T-helper 1 cell treated with Interleukin-12 subunit alpha and Interleukin-12 subunit beta and Interleukin-4 antibody, amounts not matched to agents 30 μg/mL and 1 μg/mL, for 36 hours (primary cell): ENCODE results near the gene CDC73.
A peak's percentile ranks its signal among the peaks of the same experiment; 100 is the strongest.

Experiments
- H3K27ac Mint-ChIP-seq: one replicate; pipeline ENCODE4 v1.8.0; 2021; ENCODE audit warnings: mild to moderate bottlenecking, mixed read lengths
- H3K27me3 Mint-ChIP-seq: one replicate; pipeline ENCODE4 v1.8.0; 2021; ENCODE audit warnings: low read depth, mixed read lengths
- H3K36me3 Mint-ChIP-seq: one replicate; pipeline ENCODE4 v1.8.0; 2021; ENCODE audit warnings: low read depth, mixed read lengths
- H3K4me1 Mint-ChIP-seq: one replicate; pipeline ENCODE4 v1.8.0; 2021; ENCODE audit warnings: low read depth, mixed read lengths
- H3K4me3 Mint-ChIP-seq: one replicate; pipeline ENCODE4 v1.8.0; 2021; ENCODE audit warnings: mild to moderate bottlenecking, moderate library complexity, mixed read lengths
- H3K9me3 Mint-ChIP-seq: one replicate; pipeline ENCODE4 v1.8.0; 2021; ENCODE audit warnings: mixed read lengths

CDC73 gene

DNA sequence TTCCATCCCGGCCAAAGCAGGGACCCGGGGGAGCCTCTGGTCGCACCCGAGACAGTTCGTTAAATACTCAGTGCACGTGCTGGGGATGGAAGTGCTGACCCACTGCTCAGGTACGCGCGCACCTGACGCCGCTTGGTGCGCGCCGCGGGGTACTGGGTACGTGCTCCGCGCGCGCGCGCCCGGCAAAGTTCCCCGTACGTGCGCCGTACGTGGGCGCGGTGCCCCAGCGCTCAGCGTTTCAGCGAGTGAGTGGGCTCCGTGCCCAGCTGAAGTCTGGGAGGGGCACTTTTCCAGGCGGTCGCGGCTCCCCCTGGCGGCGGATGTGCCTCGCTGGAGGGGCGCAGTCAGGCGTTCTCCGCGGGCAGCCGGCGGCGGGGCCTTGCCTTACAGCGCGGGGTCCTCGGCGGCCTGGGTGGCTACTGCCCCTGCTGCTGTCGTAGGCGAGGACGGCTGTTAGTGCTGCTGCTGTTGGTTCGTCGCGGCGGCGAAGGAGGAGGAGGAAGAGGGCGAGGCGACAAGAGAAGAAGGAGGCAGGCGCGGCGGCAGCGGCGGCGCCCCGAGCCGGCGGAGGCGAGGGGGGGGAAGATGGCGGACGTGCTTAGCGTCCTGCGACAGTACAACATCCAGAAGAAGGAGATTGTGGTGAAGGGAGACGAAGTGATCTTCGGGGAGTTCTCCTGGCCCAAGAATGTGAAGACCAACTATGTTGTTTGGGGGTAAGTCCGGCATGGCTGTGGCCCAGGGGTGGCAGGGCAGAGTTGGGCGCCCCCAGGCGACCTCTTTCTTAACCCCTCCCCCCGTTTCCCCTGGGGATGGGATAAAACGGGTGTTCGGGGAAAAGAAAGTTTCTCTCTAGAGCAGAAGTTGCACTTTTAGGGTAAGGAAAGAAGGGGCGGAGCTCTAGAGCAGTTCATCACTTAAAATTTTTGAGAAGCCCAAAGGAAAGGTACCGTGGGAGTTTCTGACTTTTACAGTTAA lies at the start of gene CDC73:
CDC73 (plus strand) TSS at position 416 of the 978 bp plus-strand sequence; CDS start at position 586, 170 bp downstream.
- peak within 1 kb of the TSS; percentile 96 for H3K27ac Mint-ChIP-seq
- H3K27me3 Mint-ChIP-seq: peaks cover 9% of the 10 kb centered on the region
- H3K36me3 Mint-ChIP-seq: peaks cover 10% of the 10 kb centered on the region
- peaks cover 41% of the 10 kb centered on the region for H3K4me1 Mint-ChIP-seq
- no peaks in the 10 kb centered on the region for H3K9me3 Mint-ChIP-seq
- peak within 1 kb of the TSS; percentile 95 for H3K4me3 Mint-ChIP-seq

DNA sequence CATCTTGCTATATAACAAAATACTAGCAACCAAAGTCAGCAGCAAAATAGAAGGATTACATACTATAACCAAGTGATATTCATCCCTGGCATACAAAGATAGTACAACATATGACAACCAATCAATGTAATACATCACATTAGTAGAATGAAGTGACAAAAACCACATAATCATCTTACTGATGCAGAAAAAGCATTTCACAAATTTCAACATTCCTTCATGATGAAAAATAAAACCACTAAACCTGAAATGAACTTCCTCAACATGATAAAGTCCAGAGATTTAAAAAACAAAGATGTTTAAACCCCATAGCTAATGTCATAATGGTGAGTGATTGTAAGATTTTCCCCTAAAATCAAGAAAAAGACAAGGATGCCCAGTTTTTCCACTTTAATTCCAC lies 43.8 kb upstream of the CDC73 start:
- Mint-ChIP-seq H3K9me3 (peaks cover 12% of the 10 kb centered on the region), H3K27me3 (no peaks in the 10 kb centered on the region), H3K4me3 (no peak overlapping the region)

DNA sequence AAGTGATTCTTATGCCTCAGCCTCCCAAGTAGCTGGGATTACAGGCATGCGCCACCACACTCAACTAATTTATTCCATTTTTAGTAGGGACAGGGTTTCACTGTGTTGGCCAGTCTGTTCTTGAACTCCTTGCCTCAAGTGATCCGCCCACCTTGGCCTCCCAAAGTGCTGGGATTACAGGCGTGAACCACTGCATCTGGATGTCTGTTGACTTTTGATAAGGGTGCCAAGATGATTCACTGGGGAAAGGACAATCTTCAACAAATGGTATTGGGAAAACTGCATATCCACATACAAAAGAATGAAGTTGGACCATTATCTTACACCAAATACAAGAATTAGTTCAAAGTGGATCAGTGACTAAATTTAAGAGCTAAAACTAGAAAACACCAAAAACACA lies 42.6 kb upstream of the CDC73 start:
- Mint-ChIP-seq H3K9me3 (peaks cover 12% of the 10 kb centered on the region), H3K36me3 (peaks cover 55% of the 10 kb centered on the region), H3K4me1 (no peaks in the 10 kb centered on the region), H3K4me3 (no peak overlapping the region), H3K27me3 (no peaks in the 10 kb centered on the region), H3K27ac (no peak overlapping the region)

More for the DNA sequence above, 43.8 kb upstream of the CDC73 start:
- Mint-ChIP-seq H3K36me3 (peaks cover 51% of the 10 kb centered on the region), H3K27ac (no peak overlapping the region), H3K4me1 (no peaks in the 10 kb centered on the region)

DNA sequence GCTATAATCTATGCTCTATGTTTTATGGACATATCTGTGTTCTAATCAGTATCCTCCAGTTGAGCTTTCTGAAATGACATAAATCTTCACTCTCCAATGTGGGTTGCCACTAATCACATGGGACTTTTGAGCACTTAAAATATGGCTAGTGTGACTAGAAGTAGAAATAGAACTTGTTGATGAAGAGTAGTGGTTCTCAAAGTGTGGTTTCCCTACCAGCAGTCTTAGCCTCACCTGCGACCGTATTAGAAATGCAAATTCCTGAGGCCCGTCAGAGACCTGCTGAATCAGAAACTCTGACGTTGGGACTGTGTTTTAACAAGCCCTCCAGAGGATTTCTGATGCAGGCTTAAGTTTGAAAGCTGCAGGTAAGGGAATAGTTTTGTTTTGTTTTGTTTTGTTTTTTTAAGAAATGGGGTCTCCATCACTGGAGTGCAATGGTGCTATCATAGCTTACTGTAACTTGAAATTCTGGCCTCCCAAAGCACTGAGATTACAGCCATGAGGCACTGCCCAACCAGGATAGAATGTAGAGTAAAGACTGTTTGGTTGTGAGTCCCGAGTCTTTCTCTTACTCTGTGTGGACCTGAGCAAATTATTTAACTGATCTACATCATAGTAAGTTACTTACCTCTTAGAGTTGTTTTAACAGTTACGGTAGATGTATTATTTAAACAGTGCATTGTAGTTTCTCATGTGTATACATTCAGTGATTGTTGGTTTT lies 38.3 kb upstream of the CDC73 start:
- no peaks in the 10 kb centered on the region for H3K9me3 Mint-ChIP-seq
- H3K36me3 Mint-ChIP-seq: peaks cover 37% of the 10 kb centered on the region
- H3K4me3 Mint-ChIP-seq: no peak overlapping the region
- no peaks in the 10 kb centered on the region for H3K27me3 Mint-ChIP-seq
- no peaks in the 10 kb centered on the region for H3K4me1 Mint-ChIP-seq
- no peak overlapping the region for H3K27ac Mint-ChIP-seq

DNA sequence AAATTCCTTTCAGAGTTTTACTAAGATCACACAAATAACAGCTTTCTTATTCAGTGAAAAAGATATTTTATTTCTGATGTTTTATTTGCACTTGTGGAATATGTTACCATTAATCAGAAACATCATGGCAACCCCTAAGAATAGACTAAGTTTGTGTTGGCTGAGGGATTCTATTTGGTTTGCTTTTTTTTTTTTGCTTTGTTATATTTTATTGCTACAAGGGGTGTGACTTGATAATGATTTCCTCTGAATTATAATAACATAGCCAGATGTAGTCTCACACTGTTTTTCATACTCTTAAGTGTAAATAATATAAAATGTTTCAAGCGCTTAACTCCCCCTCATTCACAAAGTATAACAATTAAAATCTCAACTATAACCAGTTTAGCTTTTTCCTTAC lies 36.6 kb upstream of the CDC73 start:
- H3K36me3 Mint-ChIP-seq: peaks cover 24% of the 10 kb centered on the region

DNA sequence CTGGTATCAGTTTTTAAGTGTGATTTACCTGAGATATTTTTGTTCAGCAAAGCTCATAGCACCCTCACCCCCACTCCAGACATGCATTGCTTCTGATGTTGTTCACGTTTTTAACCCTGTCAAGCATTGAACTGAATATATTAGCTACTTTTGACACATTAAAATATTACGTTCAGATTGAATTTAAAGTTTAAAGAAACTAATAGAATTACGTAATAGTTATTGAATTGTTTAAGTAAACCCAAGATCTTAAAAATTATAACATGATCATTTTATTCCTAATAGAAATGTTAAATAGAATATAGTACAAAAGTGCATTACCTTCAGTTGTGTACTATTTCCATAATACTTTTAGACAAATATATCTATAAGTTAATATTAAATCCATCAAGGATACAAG lies 35.5 kb upstream of the CDC73 start:
- no peak overlapping the region for H3K4me3 Mint-ChIP-seq
- H3K27me3 Mint-ChIP-seq: no peaks in the 10 kb centered on the region
- H3K4me1 Mint-ChIP-seq: no peaks in the 10 kb centered on the region
- H3K36me3 Mint-ChIP-seq: peaks cover 22% of the 10 kb centered on the region
- H3K9me3 Mint-ChIP-seq: no peaks in the 10 kb centered on the region
- H3K27ac Mint-ChIP-seq: no peak overlapping the region

More for the DNA sequence above, 36.6 kb upstream of the CDC73 start:
- Mint-ChIP-seq H3K4me1 (no peaks in the 10 kb centered on the region), H3K27me3 (no peaks in the 10 kb centered on the region), H3K27ac (no peak overlapping the region), H3K4me3 (no peak overlapping the region), H3K9me3 (no peaks in the 10 kb centered on the region)

DNA sequence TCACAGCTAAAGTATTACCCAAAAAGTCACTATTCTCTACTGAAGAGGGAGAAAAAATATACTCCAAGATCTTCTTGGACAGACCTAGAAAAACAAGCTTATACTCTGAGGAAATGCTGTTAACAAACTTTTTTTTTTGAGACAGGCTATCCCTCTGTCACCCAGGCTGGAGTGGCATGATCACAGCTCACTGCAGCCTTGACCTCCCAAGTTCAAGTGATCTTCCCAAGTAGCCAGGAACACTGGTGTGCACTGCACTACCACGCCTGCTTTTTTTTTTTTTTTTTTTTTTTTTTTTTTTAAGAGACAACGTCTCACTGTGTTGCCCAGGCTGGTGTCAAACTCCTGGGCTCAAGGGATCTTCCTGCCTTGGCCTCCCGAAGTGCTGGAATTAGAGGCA lies 33.9 kb upstream of the CDC73 start:
- Mint-ChIP-seq H3K27ac (no peak overlapping the region), H3K4me3 (no peak overlapping the region), H3K9me3 (no peaks in the 10 kb centered on the region), H3K27me3 (no peaks in the 10 kb centered on the region), H3K4me1 (no peaks in the 10 kb centered on the region), H3K36me3 (peaks cover 17% of the 10 kb centered on the region)

DNA sequence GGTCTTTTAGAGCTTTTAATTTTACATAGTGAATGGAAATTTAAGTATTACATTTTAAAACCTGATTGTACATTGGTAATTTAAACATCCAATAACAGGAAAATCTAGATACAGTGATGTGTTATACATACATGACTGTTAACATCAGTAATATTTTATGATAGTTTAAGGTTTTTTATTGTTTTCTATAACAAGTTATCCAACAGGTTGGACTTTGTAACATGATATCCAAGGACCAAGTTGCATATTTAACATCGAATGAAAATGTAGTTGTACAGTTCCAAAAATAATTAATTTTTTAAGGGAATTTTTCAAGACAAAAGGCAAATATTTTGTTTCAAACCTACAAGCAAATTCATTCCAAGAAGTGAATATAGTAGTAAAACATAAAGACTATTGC lies 31.0 kb upstream of the CDC73 start:
- H3K4me3 Mint-ChIP-seq: no peak overlapping the region
- H3K27me3 Mint-ChIP-seq: no peaks in the 10 kb centered on the region
- H3K27ac Mint-ChIP-seq: no peak overlapping the region
- no peaks in the 10 kb centered on the region for H3K4me1 Mint-ChIP-seq
- H3K36me3 Mint-ChIP-seq: peaks cover 7% of the 10 kb centered on the region
- H3K9me3 Mint-ChIP-seq: no peaks in the 10 kb centered on the region

DNA sequence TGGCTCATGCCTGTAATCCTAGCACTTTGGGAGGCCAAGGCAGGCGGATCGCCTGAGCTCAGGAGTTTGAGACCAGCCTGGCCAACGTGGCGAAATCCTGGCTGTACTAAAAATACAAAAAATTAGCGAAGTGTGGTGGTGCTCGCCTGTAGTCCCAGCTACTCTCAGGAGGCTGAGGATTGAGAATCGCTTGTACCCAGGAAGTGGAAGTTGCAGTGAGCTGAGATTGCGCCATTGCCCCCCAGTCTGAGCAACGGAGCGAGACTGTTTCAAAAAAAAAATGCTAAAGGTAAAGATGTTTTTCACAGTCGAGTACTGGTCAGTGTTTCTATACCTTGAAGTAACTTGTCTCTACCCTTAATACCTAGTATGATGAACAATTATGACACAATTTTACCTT lies 27.7 kb upstream of the CDC73 start:
- Mint-ChIP-seq H3K36me3 (peaks cover 17% of the 10 kb centered on the region), H3K9me3 (no peaks in the 10 kb centered on the region), H3K4me3 (no peak overlapping the region), H3K27me3 (no peaks in the 10 kb centered on the region), H3K27ac (no peak overlapping the region), H3K4me1 (peaks cover 1% of the 10 kb centered on the region)

DNA sequence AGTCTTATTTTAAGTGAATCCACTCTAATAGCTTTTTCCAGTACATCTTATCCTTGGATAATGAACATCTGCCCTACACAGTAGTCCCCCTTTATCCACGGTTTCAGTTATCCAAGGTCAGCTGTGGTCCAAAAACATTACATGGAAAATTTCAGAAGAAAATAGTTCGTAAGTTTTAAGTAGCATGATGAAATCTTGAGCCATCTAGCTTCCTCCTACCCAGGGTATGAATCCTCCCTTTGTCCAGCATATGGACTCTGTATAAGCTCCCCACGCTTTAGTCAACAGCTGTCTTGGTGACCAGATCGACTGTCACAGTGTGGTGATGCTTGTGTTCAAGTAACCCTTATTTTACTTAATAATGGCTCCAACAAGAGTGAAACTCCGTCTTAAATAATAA lies 19.2 kb upstream of the CDC73 start:
- Mint-ChIP-seq H3K27me3 (no peaks in the 10 kb centered on the region), H3K4me3 (no peak overlapping the region), H3K36me3 (peaks cover 4% of the 10 kb centered on the region), H3K4me1 (peaks cover 15% of the 10 kb centered on the region), H3K27ac (no peak overlapping the region), H3K9me3 (no peaks in the 10 kb centered on the region)

DNA sequence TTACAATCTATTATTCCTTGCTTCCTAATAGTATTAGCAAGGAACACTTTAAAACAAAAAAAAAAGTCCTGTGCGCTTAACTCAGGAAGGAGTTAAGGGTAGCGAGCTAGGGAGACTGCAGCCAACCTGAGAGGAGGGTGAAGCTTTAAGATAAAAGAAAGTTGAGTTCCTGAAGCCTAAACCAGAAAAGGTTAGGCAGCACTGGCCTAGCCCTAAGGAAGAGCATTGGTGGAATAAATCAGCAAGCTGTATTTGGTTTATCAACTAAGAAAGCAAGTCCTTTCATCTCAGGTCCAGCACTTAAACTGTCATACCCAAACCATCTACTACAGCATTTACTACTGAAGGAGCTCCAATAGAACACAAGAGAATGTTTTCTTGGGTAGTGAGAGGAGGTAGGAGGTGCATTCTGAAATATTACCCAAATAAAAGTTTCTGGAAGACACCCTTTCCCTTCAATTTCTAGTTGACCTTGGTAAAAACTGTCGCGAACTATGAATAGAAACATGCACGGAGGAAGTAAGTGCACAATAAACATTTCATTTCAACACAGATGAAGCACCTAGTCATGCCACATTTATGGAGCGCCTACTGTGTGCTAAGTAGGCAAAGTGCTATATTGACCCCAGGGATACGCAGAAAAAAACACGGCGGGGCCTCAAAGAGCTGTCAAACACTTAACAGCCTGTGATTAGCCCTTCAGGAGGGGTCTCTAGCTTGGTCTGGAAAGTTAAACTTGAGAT lies 17.9 kb upstream of the CDC73 start:
- Mint-ChIP-seq H3K4me1 (peaks cover 15% of the 10 kb centered on the region), H3K4me3 (peak overlapping the region; percentile 91), H3K27ac (peak overlapping the region; percentile 47)

DNA sequence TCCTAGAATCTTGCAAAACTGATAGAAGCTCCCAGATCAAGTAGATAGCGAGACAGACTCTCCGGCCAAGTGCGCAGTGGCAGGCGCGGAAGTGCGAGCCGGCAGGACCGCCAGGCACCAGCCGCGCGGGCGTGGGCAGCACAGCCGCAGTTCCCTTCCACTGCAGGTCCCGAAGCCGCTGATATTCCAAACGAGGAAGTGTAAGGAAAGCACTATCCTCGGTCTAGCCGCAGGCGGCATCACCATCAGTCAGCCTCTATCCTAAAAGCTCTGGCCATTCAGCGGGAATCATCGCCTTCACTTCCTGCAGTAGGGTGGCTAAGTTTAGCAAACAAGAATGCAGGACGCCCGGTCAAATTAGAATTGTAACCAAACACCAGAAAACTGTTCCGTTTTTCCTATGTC lies 17.3 kb upstream of the CDC73 start:
- peaks cover 4% of the 10 kb centered on the region for H3K36me3 Mint-ChIP-seq
- peaks cover 15% of the 10 kb centered on the region for H3K4me1 Mint-ChIP-seq
- peak overlapping the region; percentile 91 for H3K4me3 Mint-ChIP-seq
- H3K27ac Mint-ChIP-seq: peak overlapping the region; percentile 76
- peaks cover 10% of the 10 kb centered on the region for H3K27me3 Mint-ChIP-seq
- no peaks in the 10 kb centered on the region for H3K9me3 Mint-ChIP-seq

More for the DNA sequence above, 17.9 kb upstream of the CDC73 start:
- H3K36me3 Mint-ChIP-seq: peaks cover 4% of the 10 kb centered on the region
- no peaks in the 10 kb centered on the region for H3K9me3 Mint-ChIP-seq
- H3K27me3 Mint-ChIP-seq: peaks cover 6% of the 10 kb centered on the region

DNA sequence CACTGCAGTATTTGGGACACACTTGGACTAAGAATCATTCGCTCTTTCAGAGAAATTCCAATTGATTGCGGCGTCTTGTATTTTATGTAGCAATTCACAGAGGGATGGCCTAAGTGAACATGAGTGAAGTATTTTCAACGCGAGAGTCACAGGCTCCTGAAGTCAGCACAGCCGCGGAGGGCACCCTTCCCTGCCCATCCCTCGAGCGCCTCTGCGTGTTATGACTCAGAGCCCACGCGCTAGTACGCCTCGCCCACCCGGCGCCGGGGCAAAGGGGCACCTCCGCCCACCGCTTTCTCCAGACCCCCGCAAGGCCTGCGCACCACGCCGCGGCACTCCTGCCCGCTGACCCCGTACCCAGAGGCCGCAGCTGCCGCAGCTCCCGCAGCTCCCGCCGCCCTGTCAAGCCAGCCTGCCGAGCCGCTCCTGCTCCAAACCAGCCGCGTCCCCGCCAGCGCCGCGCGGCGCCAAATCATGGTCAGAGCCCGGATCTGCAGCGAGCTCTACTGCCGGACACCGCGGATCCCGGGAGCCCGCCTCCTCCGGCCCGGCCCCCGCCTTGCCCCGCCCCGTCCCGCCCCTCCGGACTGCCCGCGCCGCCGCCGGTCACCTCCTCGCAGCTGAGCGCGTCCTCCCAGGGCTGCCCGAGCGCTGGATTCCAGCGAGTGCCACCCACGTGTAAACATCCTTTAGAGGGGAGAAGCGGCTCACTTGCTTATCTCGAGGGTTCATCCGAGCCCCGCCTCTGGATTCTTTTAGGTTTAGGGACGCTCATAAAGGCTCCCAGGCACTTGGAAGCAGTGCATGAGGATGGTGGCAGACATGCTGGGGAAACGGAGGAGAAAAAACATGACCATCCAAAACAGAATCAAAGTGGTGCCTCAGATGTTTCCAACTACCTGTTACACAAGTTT lies 16.7 kb upstream of the CDC73 start, which contains the start of gene GLRX2:
GLRX2 (minus strand) TSS at position 508 of the 914 bp plus-strand sequence; CDS start at position 476, 32 bp downstream.
- Mint-ChIP-seq H3K27me3 (peaks cover 10% of the 10 kb centered on the region), H3K9me3 (no peaks in the 10 kb centered on the region), H3K36me3 (no peaks in the 10 kb centered on the region), H3K27ac (peak within 1 kb of the TSS; percentile 78), H3K4me1 (peaks cover 15% of the 10 kb centered on the region), H3K4me3 (peak within 1 kb of the TSS; percentile 91)
